HG03457 (cell line): ENCODE measurements around the gene UNC13B.
"Not testable (repeated sequence)": the region's sequence is repeated elsewhere in the genome, so short reads cannot be mapped to it uniquely, and the experiment has no call there.

Experiments used
- ATAC-seq: cut with Tn5 transposase; IDR thresholded peaks from one replicate; pipeline ENCODE4 v1.9.1; 2021; ENCODE audit warnings: moderate number of reproducible peaks; ENCODE audit not compliant: unreplicated experiment

Gene UNC13B

DNA sequence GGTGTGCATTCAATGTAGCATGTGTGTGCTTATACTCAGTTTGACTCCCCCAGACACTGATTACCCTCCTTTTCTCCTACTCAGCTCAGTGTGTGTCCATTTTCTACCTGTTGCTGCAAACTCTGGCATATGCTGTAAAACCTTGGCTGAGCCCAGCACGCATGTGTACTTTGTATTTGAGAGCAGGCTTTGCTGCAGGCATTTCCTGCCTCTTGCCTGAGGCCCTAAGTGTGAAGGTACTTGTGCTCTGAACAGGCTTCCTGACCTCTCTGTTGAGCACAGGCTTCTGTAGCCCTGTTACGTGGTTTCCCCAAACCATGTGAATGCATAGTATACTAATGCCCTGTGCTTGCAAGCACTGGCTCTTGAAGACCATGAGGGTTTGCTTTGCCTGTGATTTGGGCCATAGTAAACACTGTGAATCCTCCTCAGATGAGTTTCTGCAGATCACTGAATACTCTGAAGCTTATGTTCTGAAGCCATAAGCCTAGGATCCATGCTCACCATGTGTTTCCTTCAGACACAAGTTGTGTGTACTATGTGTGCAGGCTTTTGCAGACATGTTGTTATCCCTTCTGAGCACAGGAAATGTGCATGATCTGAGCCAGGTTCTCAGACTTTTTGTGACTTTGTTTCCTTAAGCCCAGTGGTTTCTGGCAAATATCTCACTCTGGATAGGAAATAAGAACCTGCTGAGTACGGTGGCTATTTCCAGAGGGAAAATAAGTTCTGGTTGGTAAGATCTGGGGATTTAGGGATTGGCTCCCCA, 203.2 kb downstream of the UNC13B start:
- no peak for ATAC-seq

DNA sequence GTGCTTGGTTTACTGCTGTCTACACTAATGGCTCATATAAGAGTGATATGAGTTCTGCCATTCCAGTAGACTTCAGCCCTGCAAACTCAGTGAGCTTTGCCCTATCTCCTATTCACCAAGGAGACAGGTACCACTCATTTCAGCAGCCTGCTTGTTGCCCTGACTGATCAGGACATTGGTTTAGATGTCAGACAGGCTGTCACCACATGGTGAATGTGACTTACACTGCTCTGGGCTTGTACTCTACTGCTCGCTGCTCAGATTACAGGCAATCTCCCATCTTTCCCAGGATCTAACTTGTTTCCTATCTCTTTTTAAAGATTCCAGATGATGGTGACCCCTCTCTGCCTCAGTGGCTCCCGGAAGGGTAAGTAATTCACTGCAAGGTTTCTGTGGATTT, 204.8 kb downstream of the UNC13B start:
- no peak for ATAC-seq

DNA sequence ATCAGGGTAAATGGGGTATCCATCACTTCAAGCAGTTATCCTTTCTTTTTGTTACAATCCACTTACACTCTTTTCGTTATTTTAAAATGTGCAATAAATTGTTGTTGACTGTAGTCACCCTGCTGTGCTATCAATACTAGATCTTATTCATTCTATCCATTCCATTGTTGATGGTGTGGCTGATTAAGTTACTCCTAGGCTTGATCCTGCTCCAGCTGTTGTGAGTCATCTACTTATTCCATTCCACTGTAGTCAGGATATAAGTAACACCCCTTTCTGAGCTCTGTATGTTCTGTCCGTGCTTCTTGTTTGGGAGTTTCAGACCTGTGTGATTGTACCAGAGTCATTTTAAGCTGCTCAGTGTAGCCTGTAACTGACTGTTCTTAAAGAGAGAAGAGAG, 205.6 kb downstream of the UNC13B start:
- no peak for ATAC-seq

DNA sequence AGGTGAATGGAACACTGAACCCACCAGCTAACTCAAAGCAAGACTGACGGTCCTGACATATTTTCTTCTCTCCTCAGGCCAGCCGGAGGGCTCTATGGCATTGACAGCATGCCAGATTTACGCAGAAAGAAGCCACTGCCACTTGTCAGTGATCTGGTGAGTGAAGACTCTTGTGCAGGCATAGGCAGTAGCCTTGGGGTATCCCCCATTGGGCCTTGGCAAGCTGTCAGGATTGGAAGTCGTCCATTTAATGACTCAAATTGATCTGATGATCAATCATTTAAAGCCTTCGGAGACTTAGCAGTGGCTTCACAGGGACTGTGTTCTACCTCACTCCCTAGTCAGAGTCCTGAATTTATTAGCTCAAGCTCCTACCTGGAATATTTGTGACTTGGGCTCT, 208.4 kb downstream of the UNC13B start:
- ATAC-seq = no peak

DNA sequence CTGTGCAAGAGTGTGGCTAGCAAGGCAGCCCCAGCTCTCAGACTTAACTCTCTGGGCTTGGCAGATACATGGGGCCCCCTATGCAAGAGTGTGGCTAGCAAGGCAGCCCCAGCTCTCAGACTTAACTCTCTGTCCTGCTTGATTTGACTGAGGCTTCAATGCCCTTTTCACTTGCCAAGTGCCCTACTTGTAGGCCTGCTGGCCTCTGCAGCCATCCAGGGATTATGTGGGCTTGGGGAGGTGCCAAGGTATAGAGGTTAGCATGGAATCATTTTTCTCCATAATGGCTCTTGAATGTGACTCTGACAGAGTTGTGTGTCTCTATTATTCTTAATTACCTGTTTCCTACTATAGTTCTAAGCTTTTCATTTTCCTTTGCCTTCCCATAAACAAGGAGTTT, 212.6 kb downstream of the UNC13B start:
- no peak for ATAC-seq

DNA sequence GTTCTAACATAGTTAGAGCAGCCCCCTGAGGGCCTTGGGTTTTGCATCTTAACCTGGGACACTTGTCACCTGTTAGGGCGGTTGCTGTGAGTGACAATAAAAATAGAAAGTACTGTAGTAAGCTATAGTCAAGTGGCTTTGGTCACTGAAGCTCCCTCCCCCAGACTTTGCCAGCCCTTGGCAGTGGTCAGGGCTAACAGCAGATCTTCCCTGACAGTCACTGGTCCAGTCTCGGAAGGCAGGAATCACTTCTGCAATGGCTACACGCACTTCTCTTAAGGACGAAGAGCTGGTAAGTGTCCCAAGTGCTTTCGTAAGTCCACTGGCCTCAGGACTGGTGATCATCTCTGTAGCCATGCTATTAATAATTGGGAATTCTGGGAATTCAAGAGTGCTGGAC, 213.1 kb downstream of the UNC13B start:
- ATAC-seq = no peak

DNA sequence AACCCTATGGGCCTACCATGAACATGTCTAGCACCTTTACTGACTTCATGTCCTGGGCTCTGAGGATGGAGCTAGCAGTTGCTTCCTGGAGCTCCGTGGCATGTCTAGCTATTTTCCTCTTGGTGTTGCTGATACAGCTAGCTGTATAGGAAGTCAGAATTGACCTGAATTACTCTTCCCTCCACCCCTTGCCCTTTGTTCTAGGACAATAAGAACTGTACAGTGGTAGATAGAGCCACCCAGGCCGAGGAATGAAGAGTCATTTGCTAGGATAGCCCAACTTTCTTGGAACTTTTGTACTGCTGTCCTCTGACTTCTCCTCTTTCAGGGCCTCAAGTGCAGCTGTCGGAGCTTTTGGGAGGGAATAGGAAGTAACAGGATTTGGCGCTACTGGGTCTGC, 218.2 kb downstream of the UNC13B start:
- no peak for ATAC-seq

DNA sequence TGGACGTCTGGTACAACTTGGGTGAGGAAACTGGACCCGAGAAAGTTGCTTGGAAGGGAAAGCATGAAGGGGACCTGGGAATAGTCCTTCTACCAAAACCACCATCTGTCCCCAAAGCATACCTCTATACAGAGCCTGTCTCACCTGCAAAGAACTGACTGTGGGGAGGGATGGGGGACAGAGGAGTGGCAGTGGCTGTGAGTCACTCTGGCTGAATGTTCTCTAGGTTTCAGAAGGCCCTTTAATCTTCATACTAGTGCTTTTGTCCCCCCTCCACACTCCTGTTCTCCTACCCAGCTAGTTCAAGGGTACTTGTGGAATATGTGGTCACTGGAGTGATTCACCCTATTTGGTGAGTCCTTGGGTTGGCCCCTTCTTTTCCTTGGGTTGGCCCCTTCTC, 218.8 kb downstream of the UNC13B start:
- ATAC-seq = no peak

DNA sequence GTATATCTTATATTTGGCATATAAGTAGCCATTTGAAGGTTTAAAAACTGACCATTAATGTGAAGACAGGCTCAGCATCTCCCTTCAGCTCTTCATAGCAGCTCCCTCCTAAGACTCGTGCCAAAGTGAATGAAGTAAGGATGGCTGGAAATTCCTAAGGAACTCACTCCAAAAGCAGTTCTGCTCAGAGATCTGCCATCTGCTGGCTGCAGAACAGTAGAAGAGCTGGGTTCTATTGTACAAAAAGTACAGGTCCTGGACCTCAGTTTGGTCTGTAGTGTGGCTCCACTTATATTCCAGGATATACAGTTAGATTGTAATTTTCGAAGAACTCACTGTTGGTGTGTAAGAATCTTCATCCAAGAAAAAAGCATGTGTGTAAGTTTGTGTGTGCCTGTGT, 223.2 kb downstream of the UNC13B start:
- ATAC-seq = no peak

DNA sequence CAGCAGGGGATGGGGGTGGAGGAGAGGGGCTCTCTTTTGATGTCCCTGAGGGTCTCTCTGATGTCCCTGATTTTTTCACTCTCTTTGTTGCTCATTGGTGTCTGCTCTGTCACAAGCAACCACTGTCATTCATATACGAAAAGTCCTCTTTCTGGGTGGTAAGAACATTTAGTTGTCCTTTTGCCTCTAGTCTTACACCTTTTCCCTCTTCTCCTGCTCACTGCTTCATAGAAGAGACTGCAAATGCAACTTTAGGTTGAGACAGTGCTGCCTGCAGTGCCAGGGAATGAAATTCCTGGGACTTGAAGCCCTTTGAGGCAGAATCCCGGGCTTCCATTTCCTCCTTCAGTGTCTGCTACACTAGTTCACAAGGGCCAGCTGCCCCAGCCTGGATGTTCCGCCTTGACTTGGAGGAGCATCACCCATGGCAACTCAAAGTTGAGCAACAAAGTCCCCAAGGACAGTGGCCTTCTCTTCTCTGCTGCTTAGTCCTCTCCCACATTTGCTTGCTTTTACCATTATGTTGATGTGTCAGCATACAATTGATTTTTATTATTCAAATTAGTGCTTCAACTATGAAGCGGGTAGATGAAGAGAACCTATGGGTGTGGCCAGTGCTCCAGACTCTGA, 233.4 kb downstream of the UNC13B start:
- ATAC-seq = no peak

DNA sequence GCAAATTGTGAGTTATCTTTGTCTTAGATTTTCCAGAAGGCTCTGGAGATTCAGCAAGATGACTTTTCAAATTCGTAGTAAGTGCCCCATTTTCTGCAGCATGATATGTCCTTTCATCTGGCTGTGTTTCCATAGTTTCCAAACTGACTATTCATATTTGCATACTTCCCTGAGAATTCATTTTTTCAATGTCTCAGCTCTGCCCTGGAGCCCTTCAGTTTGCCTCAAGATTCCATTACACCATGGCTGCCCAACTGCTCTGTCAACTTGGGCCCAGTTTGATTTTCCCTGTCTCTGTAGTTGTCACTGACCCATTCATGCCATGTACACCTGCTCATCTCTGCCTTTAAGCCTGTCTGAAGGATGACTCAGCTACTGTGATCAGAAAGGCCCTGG, 233.9 kb downstream of the UNC13B start:
- ATAC-seq = no peak

DNA sequence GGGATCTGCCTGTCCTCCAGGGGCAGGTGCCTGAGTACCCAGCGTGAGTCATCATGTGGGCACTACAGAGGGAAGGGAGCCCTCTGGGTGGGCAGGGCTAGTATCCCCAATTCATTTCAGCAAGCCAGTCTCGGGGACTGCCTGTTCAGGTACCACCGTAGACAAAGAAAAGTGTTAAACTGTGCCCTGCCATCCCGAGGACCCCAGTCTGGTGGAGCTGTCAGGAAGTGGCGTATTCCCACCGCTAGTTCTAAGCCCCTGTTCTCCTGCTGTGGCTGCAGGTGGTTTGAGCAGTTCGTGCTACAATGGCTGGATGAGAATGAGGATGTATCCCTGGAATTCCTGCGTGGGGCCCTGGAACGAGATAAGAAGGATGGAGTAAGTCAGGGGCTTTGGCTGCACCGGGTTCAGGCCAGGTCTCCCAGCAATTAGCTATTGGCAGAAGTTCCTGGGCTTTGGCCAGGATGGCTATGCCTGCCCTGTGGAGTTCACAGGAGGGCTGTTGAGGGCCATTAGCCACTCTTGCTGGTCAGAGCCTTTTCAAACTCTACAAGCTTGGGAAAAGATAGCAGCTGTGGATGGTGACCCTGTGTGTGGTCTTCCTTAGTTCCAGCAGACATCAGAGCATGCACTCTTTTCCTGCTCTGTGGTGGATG, 234.9 kb downstream of the UNC13B start:
- ATAC-seq = no peak

DNA sequence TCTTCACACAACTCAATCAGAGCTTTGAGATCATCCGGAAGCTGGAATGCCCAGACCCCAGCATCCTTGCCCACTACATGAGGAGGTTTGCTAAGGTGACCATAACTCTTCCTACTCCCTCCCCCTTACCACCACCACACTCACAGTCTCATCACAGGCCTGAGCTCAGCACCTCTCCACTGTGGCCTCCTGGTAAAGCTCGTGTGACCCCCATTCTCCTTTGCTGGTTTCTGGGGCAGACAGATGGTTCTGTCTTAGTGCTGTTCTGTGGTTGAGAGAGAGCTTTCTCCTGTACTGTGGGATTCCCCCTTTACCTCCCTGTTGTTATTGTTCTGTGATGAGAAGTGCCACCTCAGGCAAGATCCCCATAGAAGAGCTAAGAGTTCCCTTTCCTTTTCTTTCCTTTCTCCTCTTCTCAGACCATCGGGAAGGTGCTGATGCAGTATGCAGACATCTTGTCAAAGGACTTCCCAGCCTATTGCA, 235.4 kb downstream of the UNC13B start:
- ATAC-seq = no peak

DNA sequence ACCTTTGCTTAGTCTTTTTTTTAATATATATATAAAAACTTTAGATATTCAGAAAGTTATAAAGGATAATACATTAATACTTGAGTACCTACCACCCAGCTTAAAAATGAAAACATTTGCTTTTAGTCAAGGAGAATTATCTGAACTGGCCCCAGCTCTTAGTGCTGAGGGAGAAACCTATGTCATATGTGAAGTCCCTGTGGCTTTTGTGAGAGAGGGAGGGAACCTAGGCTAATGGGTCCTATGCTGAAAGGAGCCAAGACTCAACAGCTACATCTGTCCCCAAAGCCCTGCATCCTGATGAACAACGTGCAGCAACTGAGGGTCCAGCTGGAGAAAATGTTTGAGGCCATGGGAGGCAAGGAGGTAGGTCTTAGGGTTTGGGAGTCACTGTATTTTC, 236.1 kb downstream of the UNC13B start:
- no peak for ATAC-seq

DNA sequence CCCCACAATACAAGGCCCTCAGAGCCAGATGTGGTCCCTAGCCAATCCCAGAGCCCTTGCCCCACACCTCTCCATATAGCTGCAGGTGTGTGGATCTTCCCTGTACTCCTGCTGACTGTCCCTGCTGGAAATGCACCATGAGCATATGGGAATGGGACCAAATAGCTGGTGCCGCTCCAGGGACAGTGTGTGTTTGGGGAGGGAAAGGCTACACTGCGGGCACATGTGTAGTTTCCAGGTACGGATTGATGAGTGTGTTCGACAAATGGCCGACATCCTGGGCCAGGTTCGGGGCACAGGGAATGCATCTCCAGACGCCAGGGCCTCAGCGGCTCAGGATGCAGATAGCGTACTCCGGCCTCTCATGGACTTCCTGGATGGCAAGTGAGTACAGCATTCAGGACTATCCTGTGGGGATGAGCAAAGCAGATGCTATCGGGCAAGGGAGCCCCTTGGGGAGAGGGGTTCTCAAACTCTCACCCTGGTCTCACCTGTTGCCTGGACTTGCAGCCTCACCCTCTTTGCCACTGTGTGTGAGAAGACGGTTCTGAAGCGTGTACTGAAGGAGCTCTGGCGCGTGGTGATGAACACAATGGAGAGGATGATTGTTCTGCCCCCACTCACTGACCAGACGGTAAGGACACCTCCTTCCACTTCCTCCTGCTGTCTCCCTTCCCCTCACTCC, 237.0 kb downstream of the UNC13B start:
- no peak for ATAC-seq

DNA sequence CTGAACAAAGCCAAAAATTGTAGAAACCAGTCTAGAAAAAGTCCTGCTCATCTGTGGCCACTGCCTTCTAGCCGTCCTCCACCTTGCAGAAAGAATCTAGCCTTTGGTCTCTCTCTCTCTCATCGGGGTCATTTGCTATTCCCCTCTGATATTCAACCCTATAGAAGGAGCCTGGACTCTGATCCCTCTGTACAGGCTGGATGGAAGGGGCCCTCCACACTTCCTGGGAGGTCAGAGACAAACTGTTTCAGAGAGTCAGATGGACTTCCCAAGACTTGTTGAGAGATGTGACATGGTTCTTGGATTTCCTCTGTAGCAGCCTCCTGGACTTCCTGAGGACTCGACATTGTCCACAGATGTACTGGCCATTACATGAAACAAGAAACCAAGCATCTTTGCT, 243.1 kb downstream of the UNC13B start:
- ATAC-seq = no peak

DNA sequence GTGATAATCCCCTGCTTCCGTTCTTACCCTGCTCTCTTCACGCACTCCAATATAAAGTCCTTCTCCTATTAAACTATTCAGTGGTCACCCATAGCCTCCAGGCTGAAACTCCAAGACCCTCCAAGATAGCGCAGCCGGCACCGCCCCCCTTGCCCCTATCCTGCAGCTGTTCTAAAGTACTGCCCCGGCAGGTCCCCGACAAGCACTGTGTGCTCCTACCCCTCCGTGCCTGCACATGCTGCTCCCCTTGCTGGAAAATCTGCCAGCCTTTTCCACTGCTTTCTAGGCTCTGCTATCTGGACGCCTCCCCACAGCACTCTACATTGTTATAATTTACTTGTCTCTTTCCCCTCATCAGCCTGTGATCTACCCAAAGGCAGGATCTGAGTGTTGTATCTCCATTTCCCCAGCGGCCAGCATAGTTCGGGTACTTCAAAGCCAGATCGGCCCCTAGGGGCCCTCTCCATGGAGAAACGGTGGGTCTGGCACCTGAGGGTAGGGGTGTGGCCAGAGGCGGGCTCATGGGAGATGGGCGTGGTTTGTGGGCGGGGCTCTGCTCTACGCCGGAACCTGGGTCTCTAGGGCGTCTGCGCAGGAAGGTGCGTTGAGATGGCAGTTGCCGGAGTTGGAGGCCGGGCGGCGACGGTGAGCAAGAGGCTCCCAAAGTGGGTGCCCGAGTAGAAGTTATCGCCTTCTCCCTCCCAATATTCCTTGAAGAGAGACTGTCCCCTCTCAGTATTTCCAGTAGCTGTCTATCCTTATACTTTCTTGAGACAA, 244.6 kb downstream of the UNC13B start:
- no peak for ATAC-seq

DNA sequence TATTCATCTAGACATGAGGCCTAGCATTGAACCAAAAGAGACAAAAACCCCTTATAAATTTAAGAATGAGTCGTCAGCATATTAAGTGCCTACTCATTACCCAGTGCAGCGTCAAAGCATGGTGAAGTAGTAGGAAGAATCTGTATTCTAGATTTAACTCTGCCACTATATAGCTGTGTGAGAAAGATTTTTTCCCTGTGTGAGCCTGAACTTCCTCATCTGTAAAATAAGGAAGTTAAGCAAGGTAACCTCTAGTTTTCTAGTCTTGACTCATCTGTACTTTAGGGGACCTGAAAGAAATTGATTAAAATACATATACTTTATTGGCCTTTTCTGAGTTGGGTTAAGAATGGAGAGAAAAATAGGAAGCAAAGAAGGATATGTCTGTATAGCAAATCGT, 246.0 kb downstream of the UNC13B start:
- ATAC-seq = no peak

DNA sequence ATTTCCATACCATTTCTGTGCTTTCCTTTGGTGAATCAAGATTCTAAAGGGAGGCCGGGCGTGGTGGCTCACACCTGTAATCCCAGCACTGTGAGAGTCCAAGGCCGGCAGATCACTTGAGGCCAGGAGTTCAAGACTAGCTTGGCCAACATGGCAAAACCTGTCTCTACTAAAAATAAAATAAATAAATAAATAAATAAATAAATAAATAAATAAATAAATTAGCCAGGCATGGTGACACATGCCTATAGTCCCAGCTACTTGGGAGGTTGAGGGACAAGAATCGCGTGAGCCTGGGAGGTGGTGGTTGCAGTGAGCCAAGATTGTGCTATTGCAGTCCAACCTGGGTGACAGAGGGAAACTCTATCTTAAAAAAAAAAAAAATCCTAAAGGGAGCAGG, 247.6 kb downstream of the UNC13B start:
- ATAC-seq = not testable (repeated sequence)

DNA sequence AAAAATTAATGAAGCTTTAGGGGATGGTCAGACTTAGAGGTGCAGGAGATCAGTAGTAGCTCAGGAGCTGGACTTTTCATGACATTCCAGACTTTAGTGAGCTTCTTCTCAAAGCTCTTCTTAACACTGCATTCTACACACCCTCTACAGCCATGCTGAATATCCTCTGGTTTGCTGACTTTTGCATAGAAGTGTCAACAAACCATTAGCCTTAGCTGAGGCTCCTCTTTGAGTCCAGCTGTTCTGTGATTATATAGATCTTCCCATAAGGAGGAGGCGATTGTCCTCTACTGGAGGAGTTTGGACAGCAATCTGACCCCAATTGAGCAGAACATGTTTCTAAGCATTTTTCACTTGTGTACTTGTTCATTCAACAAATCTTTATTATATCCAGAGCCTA, 253.1 kb downstream of the UNC13B start:
- ATAC-seq = no peak
